GM12891 (cell line): ENCODE results near the gene SLC1A2.

ENCODE experiments used
- PAX5 ChIP-seq: IDR thresholded peaks from 2 replicates; pipeline ENCODE4 v1.6.1; 2011; ENCODE audit warnings: low read length, moderate library complexity, mild to moderate bottlenecking; ENCODE audit not compliant: insufficient read depth, severe bottlenecking
- POLR2A ChIP-seq: IDR thresholded peaks from 2 replicates; pipeline ENCODE4 v1.6.1; 2011; ENCODE audit warnings: low read depth, low read length, control low read depth
- POLR2AphosphoS5 ChIP-seq: IDR thresholded peaks from 2 replicates; pipeline ENCODE4 v1.6.1; 2011; ENCODE audit warnings: low read depth, low read length, control low read depth
- POU2F2 ChIP-seq: IDR thresholded peaks from 2 replicates; pipeline ENCODE4 v1.6.1; 2011; ENCODE audit warnings: low read depth, mild to moderate bottlenecking, control low read depth, low read length, moderate library complexity
- SPI1 ChIP-seq: IDR thresholded peaks from 2 replicates; pipeline ENCODE4 v1.6.1; 2011; ENCODE audit warnings: low read depth, low read length, control low read depth
- TAF1 ChIP-seq: IDR thresholded peaks from 2 replicates; pipeline ENCODE4 v1.6.1; 2011; ENCODE audit warnings: low read depth, low read length, control low read depth

DNA sequence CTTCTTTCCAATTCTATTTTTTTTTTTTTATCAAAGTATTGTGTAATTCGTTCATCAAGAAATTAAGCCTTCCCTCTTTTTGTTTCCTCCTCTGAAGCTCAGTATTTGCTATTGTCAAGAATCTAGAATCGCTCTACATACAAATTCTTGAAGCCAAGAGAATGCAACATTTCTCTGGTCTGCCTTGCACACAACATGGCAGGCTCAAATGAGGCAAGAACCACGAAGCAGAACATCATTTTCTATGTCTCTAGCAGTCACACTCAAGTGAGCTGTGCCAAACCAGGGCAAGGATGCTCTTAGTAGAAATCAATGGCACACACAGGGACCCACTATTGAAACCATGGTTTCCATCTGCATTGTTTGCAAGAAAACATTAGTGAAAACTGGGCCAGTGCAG is 46.7 kb upstream of the SLC1A2 start:
- TF ChIP-seq TAF1 (no peak), POLR2A (no peak), POLR2AphosphoS5 (no peak), PAX5 (no peak), SPI1 (no peak), POU2F2 (no peak)
